ENCODE results near the gene RAB36.

Gene RAB36

GRCh38 chr22:23155143-23155542 is 9.9 kb downstream of the RAB36 start:
- in situ Hi-C loops (cut with HindIII; ENCODE audit: low sequenced_read_pairs): no loop called here

- in situ Hi-C loops (cut with HindIII; ENCODE audit: low sequenced_read_pairs): no loop called here
Observed at GRCh38 chr22:23155831-23156230, 10.6 kb downstream of the RAB36 start.

GRCh38 chr22:23156286-23156685 is 11.0 kb downstream of the RAB36 start:
- in situ Hi-C loops (cut with HindIII; ENCODE audit: low sequenced_read_pairs): no loop called here

GRCh38 chr22:23157560-23158515 is 12.6 kb downstream of the RAB36 start:
- in situ Hi-C loops (cut with HindIII; ENCODE audit: low sequenced_read_pairs): no loop called here

- in situ Hi-C loops (cut with HindIII; ENCODE audit: low sequenced_read_pairs): no loop called here
Observed at GRCh38 chr22:23158516-23159290, 13.4 kb downstream of the RAB36 start.

- in situ Hi-C loops (cut with HindIII; ENCODE audit: low sequenced_read_pairs): no loop called here
Observed at GRCh38 chr22:23159291-23159630, 14.0 kb downstream of the RAB36 start.

- in situ Hi-C loops (cut with HindIII; ENCODE audit: low sequenced_read_pairs): no loop called here
Observed at GRCh38 chr22:23161029-23161428, 15.8 kb downstream of the RAB36 start.

GRCh38 chr22:23161574-23161973 is 16.3 kb downstream of the RAB36 start:
- in situ Hi-C loops (cut with HindIII; ENCODE audit: low sequenced_read_pairs): no loop called here

GRCh38 chr22:23163665-23164064 is 18.4 kb downstream of the RAB36 start:
- in situ Hi-C loops (cut with HindIII; ENCODE audit: low sequenced_read_pairs): no loop called here

GRCh38 chr22:23164091-23164490 is 18.8 kb downstream of the RAB36 start:
- in situ Hi-C loops (cut with HindIII; ENCODE audit: low sequenced_read_pairs): no loop called here

- in situ Hi-C loops (cut with HindIII; ENCODE audit: low sequenced_read_pairs): no loop called here
Observed at GRCh38 chr22:23166042-23166831, 21.0 kb downstream of the RAB36 start.

- in situ Hi-C loops (cut with HindIII; ENCODE audit: low sequenced_read_pairs): no loop called here
Observed at GRCh38 chr22:23166841-23167616, 21.8 kb downstream of the RAB36 start.

GRCh38 chr22:23168391-23169042 is 23.2 kb downstream of the RAB36 start:
- in situ Hi-C loops (cut with HindIII; ENCODE audit: low sequenced_read_pairs): no loop called here

GRCh38 chr22:23169043-23169406 is 23.7 kb downstream of the RAB36 start:
- in situ Hi-C loops (cut with HindIII; ENCODE audit: low sequenced_read_pairs): no loop called here

- in situ Hi-C loops (cut with HindIII; ENCODE audit: low sequenced_read_pairs): no loop called here
Observed at GRCh38 chr22:23175817-23176644, 30.8 kb downstream of the RAB36 start.

GRCh38 chr22:23176645-23177027 is 31.4 kb downstream of the RAB36 start:
- in situ Hi-C loops (cut with HindIII; ENCODE audit: low sequenced_read_pairs): no loop called here

GRCh38 chr22:23177197-23177596 is 31.9 kb downstream of the RAB36 start:
- in situ Hi-C loops (cut with HindIII; ENCODE audit: low sequenced_read_pairs): no loop called here

GRCh38 chr22:23178512-23179254 is 33.4 kb downstream of the RAB36 start:
- in situ Hi-C loops (cut with HindIII; ENCODE audit: low sequenced_read_pairs): no loop called here
